Mucosa of stomach (tissue), 1 donor: ENCODE measurements around the gene PROB1.
"Not testable (repeated sequence)": the region's sequence is repeated elsewhere in the genome, so short reads cannot be mapped to it uniquely, and the experiment has no call there.

Experiments
- H3K27me3 ChIP-seq: one replicate; pipeline ENCODE4 v1.7.0; 2013; ENCODE audit warnings: mild to moderate bottlenecking, low read length; ENCODE audit not compliant: control insufficient read depth, insufficient read depth
- H3K36me3 ChIP-seq: one replicate; pipeline ENCODE4 v1.7.0; 2013; ENCODE audit warnings: low read length; ENCODE audit not compliant: control insufficient read depth, insufficient read depth
- H3K4me1 ChIP-seq: one replicate; pipeline ENCODE4 v1.7.0; 2013; ENCODE audit warnings: mild to moderate bottlenecking, low read length; ENCODE audit not compliant: control insufficient read depth, insufficient read depth
- H3K4me3 ChIP-seq: one replicate; pipeline ENCODE4 v1.7.0; 2013; ENCODE audit warnings: low read length
- H3K9ac ChIP-seq: one replicate; pipeline ENCODE4 v1.7.0; 2013; ENCODE audit warnings: mild to moderate bottlenecking, low read length, moderate library complexity
- H3K9me3 ChIP-seq: one replicate; pipeline ENCODE4 v1.7.0; 2013; ENCODE audit warnings: mild to moderate bottlenecking, low read length, moderate library complexity; ENCODE audit not compliant: control insufficient read depth
- donor health status: Pancreatic carcinoma.

PROB1 gene

DNA sequence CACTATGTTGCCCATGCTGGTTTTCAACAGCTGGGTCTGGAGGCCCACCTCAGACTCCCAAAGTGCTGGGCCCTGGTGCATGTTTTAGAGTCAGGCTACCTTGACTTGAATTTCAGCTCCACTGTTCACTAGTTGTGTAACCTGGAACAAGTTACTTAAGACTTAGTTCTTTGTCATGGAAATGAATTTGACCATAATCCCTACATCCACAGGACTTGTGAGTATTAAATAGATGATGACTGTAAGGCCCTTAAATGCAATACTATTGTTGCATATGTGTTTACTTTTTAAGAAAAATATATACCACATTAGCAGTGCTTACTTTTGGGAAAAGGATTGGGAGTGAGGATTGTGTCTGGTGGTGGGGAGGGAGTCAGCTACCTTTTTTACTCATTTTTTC, 36.8 kb downstream of the PROB1 start:
- no peaks in the 10 kb centered on the region for H3K4me1 ChIP-seq
- H3K4me3 ChIP-seq = no peak overlapping the region
- H3K27me3 ChIP-seq = no peaks in the 10 kb centered on the region
- H3K9ac ChIP-seq = no peak overlapping the region
- H3K9me3 ChIP-seq = no peaks in the 10 kb centered on the region
- no peaks in the 10 kb centered on the region for H3K36me3 ChIP-seq

- not testable (repeated sequence) for H3K9me3 ChIP-seq, H3K27me3 ChIP-seq, H3K4me3 ChIP-seq, H3K9ac ChIP-seq, H3K36me3 ChIP-seq, H3K4me1 ChIP-seq
Observed at GRCh38 chr5:139355900-139356299, 39.0 kb downstream of the PROB1 start.

GRCh38 chr5:139354186-139354585, 40.7 kb downstream of the PROB1 start:
- no peak overlapping the region for H3K4me3 ChIP-seq
- H3K4me1 ChIP-seq = no peaks in the 10 kb centered on the region
- no peaks in the 10 kb centered on the region for H3K9me3 ChIP-seq
- H3K36me3 ChIP-seq = no peaks in the 10 kb centered on the region
- H3K27me3 ChIP-seq = no peaks in the 10 kb centered on the region
- no peak overlapping the region for H3K9ac ChIP-seq

DNA sequence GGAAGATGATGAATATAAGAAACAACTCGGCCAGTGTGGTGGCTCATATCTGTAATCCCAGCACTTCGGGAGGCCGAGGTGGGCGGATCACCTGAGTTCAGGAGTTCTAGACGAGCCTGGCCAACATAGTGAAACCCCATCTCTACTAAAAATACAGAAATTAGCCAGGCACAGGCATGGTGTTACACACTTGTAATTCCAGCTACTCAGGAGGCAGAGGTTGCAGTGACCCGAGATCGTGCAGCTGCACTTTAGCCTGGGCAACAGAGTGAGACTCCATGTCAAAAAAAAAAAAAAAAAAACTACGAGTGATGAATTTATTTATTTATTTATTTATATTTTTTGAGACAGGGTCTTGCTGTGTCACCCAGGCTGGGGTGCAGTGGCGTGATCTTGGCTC, 47.0 kb downstream of the PROB1 start:
- H3K9ac ChIP-seq, H3K4me1 ChIP-seq, H3K27me3 ChIP-seq, H3K4me3 ChIP-seq, H3K9me3 ChIP-seq, H3K36me3 ChIP-seq: not testable (repeated sequence)

GRCh38 chr5:139345442-139345841, 49.5 kb downstream of the PROB1 start:
- H3K4me3 ChIP-seq, H3K9ac ChIP-seq, H3K27me3 ChIP-seq, H3K36me3 ChIP-seq, H3K9me3 ChIP-seq: not testable (repeated sequence)
- peaks cover 14% of the 10 kb centered on the region for H3K4me1 ChIP-seq

- no peaks in the 10 kb centered on the region for H3K9me3 ChIP-seq
- no peaks in the 10 kb centered on the region for H3K27me3 ChIP-seq
- H3K4me3 ChIP-seq = no peak overlapping the region
- no peaks in the 10 kb centered on the region for H3K36me3 ChIP-seq
- peaks cover 14% of the 10 kb centered on the region for H3K4me1 ChIP-seq
- no peak overlapping the region for H3K9ac ChIP-seq
Observed at GRCh38 chr5:139344177-139344576, 50.7 kb downstream of the PROB1 start.

DNA sequence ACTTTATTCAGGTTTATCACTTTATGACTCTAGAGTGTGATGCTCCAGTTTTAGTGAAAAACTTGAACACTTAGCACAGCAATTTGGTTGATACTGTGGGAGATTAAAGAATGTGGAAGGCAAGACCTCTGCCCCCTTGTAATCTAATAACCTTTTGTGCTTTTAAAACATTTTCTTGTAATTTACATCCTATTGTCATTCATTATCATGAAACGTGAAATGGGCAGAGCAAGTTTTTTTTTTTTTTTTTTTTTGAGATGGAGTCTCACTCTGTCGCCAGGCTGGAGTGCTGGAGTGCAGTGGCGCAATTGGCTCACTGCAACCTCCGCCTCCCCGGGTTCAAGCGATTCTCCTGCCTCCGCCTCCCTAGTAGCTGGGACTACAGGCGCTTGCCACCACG, 51.4 kb downstream of the PROB1 start:
- Histone ChIP-seq H3K36me3 (no peaks in the 10 kb centered on the region), H3K4me3 (no peak overlapping the region), H3K4me1 (peaks cover 14% of the 10 kb centered on the region), H3K9ac (no peak overlapping the region), H3K9me3 (no peaks in the 10 kb centered on the region), H3K27me3 (no peaks in the 10 kb centered on the region)

- Histone ChIP-seq H3K9ac (peak overlapping the region; percentile 92), H3K9me3 (no peaks in the 10 kb centered on the region), H3K27me3 (no peaks in the 10 kb centered on the region), H3K4me1 (peaks cover 14% of the 10 kb centered on the region), H3K36me3 (no peaks in the 10 kb centered on the region), H3K4me3 (peak overlapping the region; percentile 79)
Observed at GRCh38 chr5:139342423-139342723, 52.5 kb downstream of the PROB1 start.

- Histone ChIP-seq H3K4me1 (peaks cover 14% of the 10 kb centered on the region), H3K27me3 (no peaks in the 10 kb centered on the region), H3K4me3 (peak within 1 kb of the TSS; percentile 79), H3K9ac (peak within 1 kb of the TSS; percentile 92), H3K9me3 (no peaks in the 10 kb centered on the region), H3K36me3 (no peaks in the 10 kb centered on the region)
Observed at GRCh38 chr5:139341689-139342422, 53.0 kb downstream of the PROB1 start, which contains the start of gene PAIP2. TSS of gene PAIP2 (plus strand) at chr5:139341854. CDS start at chr5:139363785, 21,931 bp downstream.

DNA sequence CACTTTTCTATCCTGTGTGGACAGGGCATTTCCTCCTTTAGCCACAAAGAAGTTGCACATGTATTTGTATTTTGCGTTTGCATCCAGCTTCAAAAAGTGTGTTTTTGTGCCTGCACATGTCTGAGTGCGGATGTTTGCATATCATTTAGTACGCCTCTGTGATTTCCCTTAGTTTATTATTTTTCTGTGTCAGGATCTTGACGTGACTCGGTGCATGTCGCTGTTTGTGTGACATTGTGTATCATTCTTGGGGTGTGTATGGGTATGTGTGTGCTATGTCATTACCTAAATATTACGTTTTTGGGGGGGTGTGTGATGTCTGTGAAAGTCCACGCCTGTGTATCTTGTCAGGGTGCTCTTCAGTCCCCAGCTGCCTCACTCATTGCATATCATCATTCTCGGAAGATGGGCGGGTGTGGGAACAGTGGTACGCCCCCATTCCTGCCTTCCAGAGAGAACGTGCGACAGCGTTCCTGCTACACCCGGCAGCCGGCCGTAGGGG, 53.7 kb downstream of the PROB1 start:
- Histone ChIP-seq H3K4me3 (peak overlapping the region; percentile 79), H3K9ac (peak overlapping the region; percentile 44), H3K9me3 (no peaks in the 10 kb centered on the region), H3K36me3 (no peaks in the 10 kb centered on the region), H3K4me1 (peaks cover 14% of the 10 kb centered on the region), H3K27me3 (no peaks in the 10 kb centered on the region)
